Endothelial cell of umbilical vein (primary cell): Measurements from ENCODE around the gene TMEM107.

Experiments
- CTCF ChIP-seq, 2 donors: IDR thresholded peaks; 1 replicate in 1 of 2; 2 replicates in 1 of 2; pipeline ENCODE4 v1.5.1; 2011; ENCODE audit warnings: low read length in 2 of 2, mild to moderate bottlenecking in 2 of 2, moderate library complexity in 2 of 2, control low read depth in 1 of 2, inconsistent platforms in 1 of 2, low read depth in 1 of 2; ENCODE audit not compliant: insufficient read depth in 1 of 2; ENCODE audit errors: extremely low read depth in 1 of 2
- EZH2 ChIP-seq: IDR thresholded peaks from 2 replicates; pipeline ENCODE4 v1.6.1; 2012; ENCODE audit warnings: borderline replicate concordance, low read depth, mild to moderate bottlenecking, moderate library complexity, low read length, inconsistent platforms; ENCODE audit not compliant: severe bottlenecking
- GATA2 ChIP-seq: IDR thresholded peaks from 2 replicates; pipeline ENCODE4 v1.7.0; 2011; ENCODE audit warnings: low read depth, mild to moderate bottlenecking, moderate library complexity, mixed read lengths, low read length; ENCODE audit not compliant: insufficient read length, insufficient read depth
- JUN ChIP-seq: IDR thresholded peaks from 2 replicates; pipeline ENCODE4 v1.6.1; 2011; ENCODE audit warnings: borderline replicate concordance, low read depth; ENCODE audit not compliant: insufficient read length, insufficient read depth
- MAX ChIP-seq: IDR thresholded peaks from 2 replicates; pipeline ENCODE4 v1.6.1; 2011; ENCODE audit not compliant: insufficient read depth, insufficient read length
- MYC ChIP-seq: IDR thresholded peaks from one replicate; pipeline ENCODE4 v1.6.1; 2011; ENCODE audit warnings: mild to moderate bottlenecking, low read depth, low read length
- POLR2A ChIP-seq: IDR thresholded peaks from 2 replicates; pipeline ENCODE4 v1.6.1; 2012; ENCODE audit warnings: low read depth, mild to moderate bottlenecking, control low read depth, low read length
- POLR2AphosphoS5 ChIP-seq: IDR thresholded peaks from 2 replicates; pipeline ENCODE4 v1.6.1; 2012; ENCODE audit warnings: low read depth, mild to moderate bottlenecking, control low read depth, low read length, moderate library complexity; ENCODE audit not compliant: insufficient read depth

GRCh38 chr17:8131844-8132441, 44.2 kb downstream of the TMEM107 start:
- TF ChIP-seq MAX (no peak), POLR2A (no peak), CTCF (IDR thresholded peaks at IDR 0.05; ENCODE audit: extremely low read depth in 1 of 2, insufficient read depth in 1 of 2, low read depth in 1 of 2, low read length in 2 of 2) (no peak), MYC (no peak), GATA2 (no peak), EZH2 (no peak), POLR2AphosphoS5 (no peak), JUN (no peak)
